ENCODE measurements around the gene OPTC.
"Not testable (repeated sequence)": the region's sequence is repeated elsewhere in the genome, so short reads cannot be mapped to it uniquely, and the experiment has no call there.

Gene OPTC, protein sequence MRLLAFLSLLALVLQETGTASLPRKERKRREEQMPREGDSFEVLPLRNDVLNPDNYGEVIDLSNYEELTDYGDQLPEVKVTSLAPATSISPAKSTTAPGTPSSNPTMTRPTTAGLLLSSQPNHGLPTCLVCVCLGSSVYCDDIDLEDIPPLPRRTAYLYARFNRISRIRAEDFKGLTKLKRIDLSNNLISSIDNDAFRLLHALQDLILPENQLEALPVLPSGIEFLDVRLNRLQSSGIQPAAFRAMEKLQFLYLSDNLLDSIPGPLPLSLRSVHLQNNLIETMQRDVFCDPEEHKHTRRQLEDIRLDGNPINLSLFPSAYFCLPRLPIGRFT

DNA sequence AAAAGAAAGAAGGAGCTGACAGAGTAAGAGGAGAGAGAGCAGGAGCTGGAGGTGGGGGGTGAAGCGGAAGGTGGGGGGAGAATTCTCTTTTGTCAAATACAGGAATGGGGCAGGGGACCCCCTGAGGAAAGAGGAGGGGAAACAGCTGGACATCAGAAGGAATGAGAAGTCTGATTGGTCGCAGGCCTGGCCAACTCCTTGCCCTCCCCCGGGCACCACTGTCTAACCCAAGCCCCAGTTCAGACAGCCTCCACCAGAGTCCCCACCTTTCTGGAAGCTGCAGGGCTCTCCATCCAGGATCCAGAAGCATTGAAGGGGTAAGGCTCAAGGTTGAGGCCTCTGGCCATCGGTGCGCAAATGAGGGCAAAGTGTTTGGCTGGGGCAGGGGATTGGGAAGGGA, at the start of gene OPTC:
TSS of gene OPTC (plus strand) at position 253 of the 400 bp plus-strand sequence. CDS start 1,853 bp downstream, outside the sequence.
- no peak for DNase-seq (ENCODE audit: low read depth)

DNA sequence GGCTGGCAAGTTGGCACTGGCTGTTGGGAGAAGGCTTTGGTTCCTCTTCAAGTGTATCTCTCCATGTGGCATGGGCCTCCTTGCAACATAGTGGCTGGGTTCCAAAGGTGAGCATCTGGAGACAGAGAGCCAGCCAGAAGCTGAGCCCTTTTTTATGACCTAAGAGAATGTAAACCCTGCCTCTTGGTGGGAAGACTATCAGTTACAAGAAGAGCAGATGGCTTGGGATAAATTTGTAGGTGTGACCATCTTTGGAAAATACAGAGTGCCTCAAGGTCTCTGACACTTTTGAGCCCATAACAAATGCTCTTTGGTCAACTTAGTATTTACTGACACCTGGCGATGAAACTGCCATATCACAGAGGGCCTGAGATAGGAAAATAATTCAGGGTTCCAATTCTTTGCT, 49.8 kb upstream of the OPTC start:
- no peak for DNase-seq (ENCODE audit: low read depth)

DNA sequence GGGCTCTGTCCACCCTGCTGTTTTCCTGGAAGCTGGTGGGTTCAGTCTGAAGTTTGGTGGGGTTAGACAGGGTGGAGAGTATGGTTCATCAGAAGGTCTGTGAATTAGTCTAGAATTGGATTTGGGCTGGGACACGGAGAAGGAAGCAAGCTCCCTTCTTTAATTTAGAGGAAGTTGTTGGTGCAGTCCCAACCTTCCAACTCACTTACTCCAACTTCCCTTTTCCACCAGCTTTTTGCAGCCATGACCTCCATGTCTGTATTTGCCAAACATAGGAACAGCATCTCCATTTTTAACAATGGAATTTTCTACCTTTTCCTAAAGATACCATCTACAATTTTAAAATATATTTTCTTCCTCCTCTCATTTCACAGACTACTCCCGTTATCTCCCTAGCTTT, 46.8 kb upstream of the OPTC start:
- no peak for DNase-seq (ENCODE audit: low read depth)

DNA sequence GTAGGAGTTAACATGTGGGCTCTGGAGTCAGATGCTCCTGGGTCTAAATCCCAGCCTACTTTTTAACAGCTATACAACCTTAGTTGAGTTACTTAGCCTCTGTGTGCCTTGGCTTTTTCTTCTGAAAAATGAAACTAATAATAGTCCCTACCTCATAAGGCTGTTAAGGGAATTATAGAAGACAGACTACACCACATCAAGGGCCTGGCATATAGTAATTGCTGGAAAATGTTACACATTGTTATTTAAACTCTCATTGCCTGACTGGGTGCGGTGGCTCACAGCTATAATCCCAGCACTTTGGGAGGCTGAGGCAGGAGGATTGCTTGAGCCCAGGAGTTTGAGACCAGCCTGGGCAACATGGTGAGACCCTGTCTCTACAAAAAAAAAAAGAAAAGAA, 46.4 kb upstream of the OPTC start:
- not testable (repeated sequence) for DNase-seq (ENCODE audit: low read depth)

DNA sequence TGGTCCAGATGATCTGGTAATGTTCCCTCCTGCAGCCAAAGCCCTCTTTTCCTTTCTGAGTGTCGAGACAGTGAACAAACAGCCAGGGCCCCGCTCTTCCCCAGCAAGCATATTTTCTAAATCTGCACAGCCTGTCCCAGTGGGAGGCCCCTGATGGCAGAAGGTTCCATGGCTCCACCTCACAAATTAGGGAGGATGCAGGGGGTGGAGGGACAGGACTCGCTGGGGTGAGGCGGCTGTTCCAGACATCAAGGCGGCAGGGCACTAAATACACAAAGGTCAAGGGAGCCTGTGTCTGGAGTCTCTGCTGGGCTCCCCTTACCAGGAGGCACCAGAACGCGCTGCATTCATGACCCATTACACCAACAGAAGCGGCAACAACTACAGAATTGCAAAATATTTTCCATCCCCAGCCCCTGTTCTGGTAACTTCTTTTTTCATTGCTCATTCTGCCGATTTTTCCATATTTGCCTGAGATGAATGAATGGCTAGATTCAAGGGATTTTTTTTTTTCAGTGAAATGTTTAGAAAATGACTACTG, 45.4 kb upstream of the OPTC start:
- peak; percentile 19 for DNase-seq (ENCODE audit: low read depth)

DNA sequence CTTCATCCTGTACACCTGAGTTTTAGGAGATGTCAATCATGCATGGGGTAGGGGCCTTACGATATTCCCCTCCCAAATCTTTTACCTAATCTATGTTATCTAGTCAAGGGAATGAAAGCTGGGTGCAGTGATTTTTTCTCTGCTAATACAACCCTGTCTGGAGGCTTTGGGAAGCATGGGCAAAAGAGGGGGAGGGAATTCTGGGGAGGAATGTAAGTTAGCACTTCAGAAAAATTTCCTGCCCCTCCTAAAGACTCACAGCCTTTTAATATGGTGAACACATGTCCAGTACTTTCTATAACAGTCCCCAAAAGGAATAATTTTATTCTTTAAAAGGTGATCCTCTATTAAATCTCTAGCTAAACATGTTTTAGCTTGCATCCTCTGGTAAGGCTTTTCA, 44.0 kb upstream of the OPTC start:
- DNase-seq (ENCODE audit: low read depth): no peak

DNA sequence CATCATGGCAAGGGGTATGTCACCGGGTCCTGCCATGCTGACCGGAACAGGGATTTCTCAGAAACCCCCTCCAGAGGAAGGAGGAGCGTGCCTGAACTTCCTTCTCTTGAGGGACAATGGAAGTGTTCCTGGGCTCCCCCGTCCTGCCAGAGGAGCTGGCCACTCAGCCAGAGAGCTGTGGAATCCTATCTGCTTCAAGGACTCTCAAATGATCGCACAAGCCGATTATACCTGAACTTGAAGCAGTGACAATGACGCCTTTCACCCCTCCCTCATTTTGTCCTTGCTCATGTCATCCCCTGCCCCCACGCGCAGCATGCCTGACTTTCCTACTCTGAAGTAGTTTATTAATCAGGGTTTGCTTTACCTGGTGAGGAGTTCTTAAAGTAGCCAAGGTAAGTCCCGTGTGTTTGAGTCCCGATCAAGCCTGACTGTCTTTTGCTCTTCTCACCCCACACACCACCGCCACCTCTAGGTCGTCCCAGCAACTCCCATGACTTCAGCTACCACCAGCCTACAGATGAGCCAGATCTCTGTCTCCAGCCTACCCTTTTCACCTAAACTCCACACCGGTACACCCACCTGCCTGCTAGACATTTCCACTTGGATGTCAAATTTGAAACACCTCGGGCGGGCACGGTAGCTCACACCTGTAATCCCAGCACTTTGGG, 43.3 kb upstream of the OPTC start:
- no peak for DNase-seq (ENCODE audit: low read depth)

DNA sequence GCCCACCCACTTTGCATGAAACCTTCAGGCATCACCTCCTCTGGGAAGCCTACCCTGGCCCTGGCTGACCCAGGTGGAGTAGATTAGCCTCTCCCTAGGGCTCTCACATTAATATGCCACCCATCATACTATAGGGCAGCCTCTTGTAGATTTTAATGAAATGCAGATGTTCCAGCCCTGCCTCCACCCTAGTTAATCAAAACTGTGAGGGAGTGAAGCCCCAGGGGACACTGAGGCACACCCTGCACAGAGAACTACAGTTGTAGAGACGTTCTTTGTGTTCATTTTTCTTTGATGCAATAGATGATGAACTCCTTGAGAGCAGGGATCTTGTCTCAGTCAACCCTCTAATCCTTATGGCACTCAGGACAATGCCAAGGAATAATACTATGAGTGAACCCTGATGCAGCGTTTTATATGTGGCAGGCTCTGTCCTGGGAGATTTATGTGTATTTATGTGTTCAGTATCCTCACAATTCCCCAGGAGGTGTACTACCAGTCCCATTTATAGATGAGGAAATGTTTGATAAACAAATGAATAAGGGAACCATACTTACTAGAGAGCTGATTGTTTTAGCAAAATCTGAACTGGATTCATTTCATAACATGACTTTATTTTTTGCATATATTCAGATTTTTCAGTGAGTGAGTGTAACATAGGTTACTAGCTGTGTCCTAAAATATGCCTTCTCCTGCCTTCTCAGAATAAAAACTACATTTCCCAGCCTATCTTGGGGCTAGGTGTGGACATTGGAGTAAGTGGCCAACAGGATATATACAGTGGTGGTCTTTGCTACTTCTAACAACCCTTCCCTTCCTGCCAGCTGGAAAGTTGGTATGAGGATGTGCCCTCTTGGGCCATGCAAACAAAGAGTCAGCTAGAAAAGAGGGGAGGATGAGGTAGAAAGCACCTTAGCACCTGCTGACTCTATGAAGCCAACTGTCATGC, 41.8 kb upstream of the OPTC start:
- DNase-seq (ENCODE audit: low read depth): no peak

DNA sequence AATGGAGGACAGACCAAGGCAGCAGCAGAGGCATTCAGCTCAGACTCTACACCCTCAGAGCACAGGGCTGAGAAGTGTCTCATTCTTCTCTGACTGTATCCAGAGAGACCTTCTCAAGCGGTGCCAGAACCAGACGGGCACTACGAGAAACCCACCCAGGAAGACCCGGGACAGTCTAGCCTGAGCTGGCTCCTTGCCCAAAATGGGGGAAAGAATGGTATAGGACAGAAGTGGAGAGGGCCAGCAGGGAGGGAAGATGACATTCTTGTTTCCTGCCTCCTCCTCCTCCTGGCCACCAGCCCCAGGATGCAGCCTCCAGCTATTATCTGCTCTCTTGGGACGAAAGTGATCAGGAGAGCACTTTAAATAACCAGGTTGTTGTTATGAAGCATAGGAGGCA, 40.9 kb upstream of the OPTC start:
- no peak for DNase-seq (ENCODE audit: low read depth)

DNA sequence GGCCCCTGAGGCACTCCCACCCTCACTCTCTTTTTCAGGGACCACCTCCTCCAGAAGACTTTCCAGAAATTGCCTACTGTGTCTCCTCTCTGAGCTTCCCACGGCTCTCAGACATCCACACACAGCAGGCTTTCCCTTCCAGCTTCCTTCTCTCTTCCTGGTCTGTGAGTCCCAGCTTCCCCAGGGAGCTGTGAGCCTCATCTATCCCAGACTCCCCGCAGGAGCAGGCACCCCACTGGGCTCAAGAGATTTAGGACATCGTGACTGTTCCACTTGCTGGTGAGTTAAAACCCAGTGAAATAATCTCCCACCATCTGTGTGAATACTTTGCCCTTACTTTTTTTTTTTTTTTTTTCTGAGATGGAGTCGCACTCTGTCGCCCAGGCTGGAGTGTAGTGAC, 40.3 kb upstream of the OPTC start:
- no peak for DNase-seq (ENCODE audit: low read depth)

DNA sequence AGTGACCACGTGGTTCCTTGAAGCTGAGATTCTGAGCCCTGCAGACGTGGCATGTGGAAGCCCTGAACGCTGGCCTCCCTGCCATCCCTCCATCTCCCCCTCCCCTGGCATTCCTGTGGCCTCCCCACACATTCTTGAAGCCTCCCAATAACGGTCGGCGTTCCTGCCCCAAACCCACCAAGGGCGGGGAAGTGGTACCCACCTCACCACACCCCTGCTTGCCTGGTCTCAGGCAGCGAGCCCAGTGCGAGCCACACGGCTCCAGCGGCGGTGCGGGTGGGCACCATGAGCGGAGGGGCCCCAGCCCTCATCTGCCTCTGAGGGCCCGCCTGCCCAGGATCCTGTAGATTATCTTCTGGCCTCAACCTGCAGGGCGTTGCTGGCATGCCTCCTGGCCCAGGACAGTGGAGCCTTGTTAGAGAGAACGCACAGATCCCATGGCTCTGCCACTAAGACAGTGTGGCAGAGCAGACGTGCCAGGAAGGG, 38.9 kb upstream of the OPTC start:
- no peak for DNase-seq (ENCODE audit: low read depth)

DNA sequence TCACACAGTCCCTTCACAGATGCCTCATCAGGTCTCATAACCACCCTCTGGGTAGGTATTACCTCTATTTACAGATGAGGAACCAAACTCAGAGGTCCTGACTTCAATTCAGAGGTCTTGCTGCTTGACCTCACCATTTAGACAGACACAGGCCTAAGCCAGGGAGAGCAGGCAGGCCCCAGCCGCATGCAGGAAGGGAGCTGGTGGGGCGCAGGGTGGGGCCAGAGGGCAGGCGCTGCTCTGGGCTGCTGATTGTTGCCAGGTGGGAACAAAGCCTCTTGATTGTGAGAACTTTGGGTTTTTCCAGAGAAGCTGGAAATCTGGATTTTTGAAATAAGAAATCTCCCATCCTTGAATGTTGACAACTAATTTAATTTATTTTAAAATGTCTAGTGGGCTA, 38.2 kb upstream of the OPTC start:
- no peak for DNase-seq (ENCODE audit: low read depth)

DNA sequence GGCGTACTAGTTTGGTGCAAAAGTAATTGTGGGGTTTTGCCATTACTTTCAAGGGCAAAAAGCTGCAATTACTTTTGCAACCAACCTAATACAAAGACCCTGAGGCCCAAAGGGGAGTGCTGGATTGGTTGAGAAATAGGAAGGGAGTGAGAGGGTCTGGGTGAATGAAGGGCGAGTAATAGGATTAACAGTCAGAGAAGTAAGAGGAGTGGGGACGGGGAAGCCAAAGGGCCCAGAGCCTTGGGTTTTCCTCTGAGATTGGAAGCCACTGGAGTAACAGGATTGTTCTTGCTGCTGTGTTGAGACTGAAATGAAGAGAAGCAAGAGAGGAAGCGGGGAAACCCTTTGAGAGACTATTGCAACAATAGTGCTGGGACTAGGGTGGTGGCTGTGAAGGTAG, 37.4 kb upstream of the OPTC start:
- DNase-seq (ENCODE audit: low read depth): no peak

DNA sequence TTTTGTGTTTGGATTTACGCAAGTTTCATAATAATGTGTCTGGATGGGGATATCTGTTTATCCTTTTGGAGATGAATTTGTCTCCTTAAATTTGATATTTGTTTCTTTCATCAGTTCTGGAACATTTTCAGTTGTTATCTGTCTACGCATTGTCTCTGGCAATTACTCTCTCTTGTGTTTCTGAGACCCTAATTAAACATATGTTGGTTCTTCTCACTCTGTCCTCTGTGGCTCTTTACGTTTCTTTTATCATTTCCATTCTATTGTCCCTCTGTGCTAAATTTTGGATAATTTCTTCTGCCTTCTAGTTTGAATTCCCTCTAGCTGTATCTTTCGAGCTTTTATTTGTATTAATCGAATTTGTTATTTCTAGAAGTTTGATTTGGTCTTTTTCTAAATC, 35.9 kb upstream of the OPTC start:
- DNase-seq (ENCODE audit: low read depth): no peak

DNA sequence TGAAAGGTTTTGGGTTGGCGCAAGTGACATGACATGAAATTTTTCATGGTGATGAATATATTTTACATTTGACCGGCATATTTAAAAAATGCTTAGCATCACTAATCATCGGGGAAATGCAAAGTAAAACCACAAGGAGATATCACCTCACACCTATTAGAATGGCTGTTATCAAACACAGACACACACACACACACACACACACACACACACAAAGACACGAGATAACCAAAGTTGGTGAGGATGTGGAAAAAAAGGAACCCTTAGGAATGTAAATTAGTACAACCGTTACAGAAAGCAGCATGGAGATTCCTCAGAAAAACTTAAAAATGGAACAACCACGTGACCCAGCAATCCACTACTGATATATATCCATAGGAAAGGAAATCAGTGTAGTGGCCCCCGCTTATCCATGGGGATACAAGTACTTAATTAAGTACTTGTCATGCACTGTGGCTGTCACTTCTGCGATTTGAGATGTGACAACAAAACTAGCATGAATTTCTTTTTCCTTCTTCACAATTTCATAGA, 34.2 kb upstream of the OPTC start:
- DNase-seq (ENCODE audit: low read depth): no peak

DNA sequence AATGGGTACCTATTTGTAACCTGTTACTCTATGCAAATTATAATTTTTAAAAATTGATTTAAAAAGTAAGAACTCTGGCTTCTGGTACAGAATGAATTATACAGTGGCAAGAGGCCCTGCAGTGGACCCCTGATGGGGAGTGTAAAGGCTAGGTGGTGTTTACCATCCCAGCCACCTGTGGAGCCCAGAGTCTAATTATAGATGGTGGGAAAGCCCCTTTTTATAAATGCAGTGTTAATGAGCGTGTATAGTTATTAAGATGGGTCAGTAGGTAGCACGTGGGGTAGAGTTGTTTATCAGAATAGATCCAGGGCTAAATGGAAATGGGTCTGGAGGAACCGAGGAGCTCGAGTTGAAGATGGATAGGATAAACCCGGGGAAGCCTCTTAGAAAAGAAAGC, 32.2 kb upstream of the OPTC start:
- DNase-seq (ENCODE audit: low read depth): no peak

DNA sequence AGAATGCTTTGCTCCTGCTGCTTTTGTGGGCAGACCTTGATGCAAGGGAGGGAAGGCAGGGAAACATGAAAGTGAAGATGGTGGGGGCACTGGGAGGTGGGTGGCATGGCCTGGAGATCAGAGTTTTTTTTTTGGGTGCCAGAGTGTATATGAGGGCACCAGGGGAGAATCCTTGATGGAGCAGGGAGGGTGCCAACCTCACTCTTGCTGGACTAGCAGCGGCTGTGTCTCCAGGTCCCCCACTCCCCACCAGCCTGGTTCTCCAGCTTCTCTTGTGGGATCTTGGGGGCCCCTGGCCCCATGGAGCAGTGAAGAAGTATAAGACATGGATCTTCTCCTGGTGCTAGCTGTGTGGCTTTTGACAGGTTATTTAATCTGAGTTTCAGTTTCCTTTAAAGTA, 31.8 kb upstream of the OPTC start:
- DNase-seq (ENCODE audit: low read depth): no peak

DNA sequence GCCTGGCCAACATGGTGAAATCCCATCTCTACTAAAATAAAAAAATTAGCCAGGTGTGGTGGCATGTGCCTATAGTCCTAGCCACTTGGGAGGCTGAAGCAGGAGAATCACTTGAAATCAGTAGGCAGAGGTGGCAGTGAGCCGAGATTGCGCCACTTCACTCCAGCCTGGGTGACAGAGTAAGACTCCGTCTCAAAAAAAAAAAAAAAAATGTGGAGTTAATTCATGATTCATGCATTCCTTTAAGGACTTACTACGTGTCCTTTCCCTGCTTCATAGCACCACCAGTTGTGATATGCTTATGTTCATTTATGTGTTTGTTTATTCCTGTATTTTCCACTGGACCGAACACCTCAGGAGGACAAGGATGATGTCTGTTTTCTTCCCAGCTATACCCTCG, 31.1 kb upstream of the OPTC start:
- DNase-seq (ENCODE audit: low read depth): peak; percentile 76

DNA sequence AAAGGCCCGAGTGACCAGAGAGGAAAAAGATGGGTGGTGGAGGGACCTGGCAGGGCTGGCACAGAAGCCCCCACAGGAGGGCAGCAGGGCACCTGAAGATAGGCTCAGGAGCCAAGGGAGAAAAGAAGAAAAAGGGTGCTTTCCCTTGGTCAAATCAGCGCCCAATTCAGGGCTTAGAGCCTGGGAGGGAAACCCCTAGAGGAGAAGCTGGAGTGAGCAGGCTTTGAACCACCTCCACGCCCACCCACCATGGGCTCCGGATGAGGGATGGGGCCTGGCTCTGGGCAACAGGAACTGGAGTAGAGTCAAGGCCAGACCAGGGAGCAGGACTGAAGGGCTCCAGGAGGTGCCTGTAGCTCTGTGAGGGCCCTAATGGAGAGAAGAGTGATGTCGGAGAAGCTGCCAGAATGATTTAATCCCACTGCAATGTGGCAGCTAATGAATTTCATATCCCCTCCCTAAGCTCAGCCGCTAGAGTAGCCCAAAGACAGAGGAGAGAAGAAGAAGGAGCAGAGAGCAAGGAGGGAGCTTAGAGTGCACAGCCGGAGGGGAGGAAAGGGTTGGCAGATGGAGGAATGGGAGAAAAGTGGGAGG, 30.4 kb upstream of the OPTC start:
- no peak for DNase-seq (ENCODE audit: low read depth)

DNA sequence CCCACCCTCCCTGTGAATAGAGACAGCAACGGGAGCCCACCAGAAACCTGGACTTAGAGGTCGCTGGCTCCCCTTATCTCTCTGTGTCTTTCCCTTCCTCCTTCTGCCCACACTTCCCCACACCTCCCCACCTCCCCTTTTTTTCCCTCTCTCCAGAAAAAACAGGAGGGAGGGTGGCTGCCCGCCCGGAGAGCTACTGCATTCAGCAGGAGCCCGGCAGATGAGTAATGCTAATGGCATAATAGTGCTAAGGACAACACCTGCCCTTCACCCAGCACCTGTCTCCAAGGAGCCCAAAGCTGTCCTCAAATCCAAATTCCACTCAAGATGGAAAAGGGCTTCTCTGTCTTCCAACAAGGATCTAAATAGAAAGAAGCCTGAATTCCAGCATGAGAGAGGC, 29.7 kb upstream of the OPTC start:
- no peak for DNase-seq (ENCODE audit: low read depth)

DNA sequence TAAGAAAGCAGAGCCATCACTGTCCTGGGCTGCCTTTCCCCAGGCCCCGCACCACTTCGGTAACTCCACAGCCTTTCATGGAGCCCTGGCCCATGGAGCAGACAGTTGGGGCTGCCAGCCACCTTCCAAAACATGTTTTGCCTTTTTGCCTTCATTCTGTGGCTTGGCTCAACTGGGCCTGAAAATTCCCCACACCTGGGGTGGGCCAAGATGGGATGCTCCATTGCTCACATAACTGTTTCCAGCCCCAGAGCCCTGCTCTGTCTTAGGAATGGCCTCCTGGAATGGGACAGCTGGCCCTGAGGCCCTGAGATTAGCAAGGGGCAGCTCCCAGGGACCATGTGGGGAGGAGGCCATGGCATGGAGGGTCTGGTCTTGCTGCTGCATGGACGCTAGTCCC, 29.2 kb upstream of the OPTC start:
- no peak for DNase-seq (ENCODE audit: low read depth)
